ENCODE measurements around the gene DCDC1.

DNA sequence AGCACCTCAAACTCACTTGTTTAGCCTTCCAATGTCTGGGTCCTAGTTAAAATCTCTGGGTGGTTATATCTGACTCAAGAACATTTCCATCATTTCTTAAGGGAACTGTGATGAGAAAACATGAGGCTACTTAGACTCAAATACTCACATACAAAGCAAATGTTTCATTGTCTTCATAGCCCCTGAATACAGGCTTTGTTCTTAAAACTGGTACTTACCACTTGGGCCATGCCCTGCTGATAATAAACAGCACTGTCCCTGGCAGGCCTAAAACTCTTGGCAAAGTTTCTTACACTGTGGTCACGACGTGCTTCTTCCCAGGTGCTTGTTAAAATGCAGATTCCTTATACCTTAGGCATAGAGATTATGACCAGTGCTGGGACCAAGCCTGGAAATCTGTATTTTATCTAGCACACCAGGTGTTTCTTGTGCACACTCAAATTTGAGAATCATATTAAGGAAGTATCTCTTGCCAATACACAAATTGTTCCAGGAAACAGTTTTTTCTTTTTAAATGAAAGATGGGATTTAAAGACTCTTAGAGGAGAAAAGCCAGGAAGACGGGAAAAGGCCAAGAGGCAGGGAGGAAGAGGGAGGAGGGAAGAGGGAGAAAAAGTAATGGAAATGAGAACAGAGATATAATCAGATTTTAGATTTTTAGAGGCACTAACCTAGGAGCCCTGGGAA is 495.5 kb downstream of the DCDC1 start:
- TF ChIP-seq EP300 (IDR thresholded peaks at IDR 0.05) (no peak), MYC (IDR thresholded peaks at IDR 0.05; ENCODE audit: borderline replicate concordance, low read length) (no peak)

All from A549 (cell line).